HG03139 (cell line): ENCODE measurements around the gene GOLGA6A.
"Not testable (repeated sequence)": the region's sequence is repeated elsewhere in the genome, so short reads cannot be mapped to it uniquely, and the experiment has no call there.

Experiments used
- ATAC-seq: cut with Tn5 transposase; IDR thresholded peaks from one replicate; pipeline ENCODE4 v1.9.1; 2021; ENCODE audit not compliant: unreplicated experiment

Gene GOLGA6A

DNA sequence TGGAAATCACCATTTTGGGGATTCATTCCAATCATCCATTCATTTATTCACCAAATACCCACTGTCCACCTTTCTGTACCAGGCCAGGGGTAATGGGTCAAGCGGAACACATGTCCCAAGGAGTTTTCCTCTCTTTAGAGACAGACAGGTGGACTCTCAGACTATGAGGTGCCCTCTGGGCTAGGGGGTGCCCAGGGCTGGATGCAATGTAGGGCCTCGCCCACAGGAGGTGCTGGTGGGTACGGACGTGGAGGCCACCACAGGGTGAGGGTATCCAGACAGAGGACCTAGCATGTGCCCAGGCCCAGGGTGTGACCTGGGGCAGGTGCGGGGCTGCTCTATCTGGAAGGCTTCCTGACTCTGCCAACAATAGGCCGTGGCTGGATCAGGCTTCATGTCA, 26.3 kb upstream of the GOLGA6A start:
- ATAC-seq: not testable (repeated sequence)

DNA sequence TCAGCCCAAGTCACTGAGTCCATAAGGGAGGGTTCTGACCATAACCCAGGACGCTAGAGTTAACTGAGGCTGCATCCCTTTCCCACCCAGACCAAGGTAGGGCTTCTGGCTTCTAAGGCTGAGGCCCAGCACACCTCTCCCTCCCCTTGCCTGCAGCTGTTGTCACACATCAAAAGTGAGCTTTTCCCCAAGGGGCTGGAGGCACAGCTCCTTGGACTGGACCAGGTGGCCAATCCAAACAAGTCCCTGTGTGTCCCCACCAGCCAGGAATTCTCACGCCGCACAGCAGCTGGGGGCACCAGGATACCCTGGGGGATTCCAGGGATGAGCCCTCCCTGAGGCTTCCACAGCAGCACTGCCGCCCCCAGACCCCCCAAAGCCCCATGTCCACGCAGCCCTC, 25.8 kb upstream of the GOLGA6A start:
- no peak for ATAC-seq

DNA sequence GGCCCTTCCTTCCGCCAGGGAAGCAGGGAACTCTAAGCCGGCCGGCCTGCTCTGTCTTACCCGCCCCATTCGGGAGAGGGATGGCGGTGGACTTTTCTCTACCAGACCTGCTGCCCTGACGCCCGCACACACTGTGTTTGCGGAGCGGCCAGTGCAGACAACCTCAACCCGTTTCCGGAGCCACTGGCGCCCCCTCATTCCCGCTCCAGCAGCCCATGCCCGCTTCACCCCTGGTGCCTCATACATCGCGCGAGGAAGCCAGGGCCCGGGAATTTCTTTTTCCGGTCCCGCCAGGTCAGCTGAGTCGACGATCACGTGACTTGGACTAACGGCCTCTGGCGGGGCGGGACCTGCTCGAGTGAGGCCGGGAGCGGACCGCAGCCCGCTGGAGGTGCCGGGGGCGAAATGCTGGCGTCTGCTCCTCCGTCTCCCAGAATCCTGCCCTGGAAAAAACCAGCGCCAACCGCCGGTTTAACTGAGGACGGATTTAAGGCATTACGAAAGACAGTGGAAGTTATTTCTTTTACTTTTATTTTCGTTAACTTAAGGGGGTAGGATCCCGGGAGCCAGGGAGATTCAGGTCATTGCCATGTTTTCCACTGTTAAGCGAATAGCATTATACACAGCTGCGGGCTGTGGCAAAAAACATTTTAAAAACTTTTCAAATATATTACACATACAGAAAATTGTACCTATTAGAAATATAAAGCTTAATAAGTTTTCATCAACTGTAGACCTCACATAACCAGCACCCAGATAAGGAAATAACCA, 17.8 kb upstream of the GOLGA6A start:
- ATAC-seq: not testable (repeated sequence)

DNA sequence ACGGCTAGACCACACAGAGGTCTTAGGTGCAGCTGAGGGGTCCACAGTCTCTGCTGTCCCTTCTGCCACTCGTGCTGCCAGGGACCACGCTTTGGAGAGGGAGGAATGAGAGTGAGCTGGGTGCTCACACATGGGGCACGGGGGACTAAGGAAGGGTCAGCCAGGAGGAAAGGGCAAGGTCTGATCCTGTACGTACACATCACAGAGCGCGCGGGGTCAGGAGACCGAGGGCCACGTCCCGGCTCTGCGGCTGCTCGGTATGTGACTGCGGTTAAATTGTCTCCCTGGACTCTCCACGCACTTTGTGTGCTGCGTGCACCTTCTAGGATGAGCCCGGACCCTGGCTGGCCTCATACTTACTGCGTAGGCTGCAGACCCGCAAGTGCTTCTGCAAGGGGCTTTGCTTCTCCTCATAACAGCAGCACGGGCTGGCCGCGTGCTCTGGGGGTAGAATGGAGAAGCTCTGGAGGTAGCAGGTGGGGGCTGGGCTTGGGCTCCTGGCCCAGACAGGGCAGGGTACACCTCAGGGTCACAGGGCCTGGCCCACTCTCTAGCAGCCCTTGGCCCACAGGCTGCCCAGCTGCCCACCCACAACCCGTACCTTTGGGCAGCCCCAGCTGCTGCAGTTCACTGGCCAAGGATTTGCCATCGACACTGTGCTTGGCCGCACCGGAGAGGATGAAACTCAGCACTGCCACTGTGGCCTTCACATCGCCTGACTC, 14.6 kb upstream of the GOLGA6A start:
- ATAC-seq: not testable (repeated sequence)

DNA sequence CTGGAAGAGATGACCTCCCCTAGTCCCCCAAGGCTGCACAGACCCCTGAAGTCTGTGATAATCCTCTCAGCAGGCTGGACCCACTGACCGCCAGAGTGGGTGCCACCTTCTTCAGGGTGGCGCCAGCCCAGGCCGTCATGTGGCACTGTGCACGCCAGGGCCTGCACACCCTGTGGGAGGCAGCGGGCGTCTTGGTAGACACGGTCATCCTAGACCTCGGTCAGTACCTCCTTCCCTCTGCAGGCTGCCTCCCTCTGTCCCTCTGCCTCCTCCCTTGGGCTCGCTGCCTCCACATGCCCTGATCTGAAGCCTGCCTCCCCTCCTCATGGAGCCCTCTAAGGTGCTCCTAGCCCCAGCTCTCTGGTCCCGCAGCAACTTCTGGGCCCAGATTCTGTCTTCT, 13.3 kb upstream of the GOLGA6A start:
- not testable (repeated sequence) for ATAC-seq

DNA sequence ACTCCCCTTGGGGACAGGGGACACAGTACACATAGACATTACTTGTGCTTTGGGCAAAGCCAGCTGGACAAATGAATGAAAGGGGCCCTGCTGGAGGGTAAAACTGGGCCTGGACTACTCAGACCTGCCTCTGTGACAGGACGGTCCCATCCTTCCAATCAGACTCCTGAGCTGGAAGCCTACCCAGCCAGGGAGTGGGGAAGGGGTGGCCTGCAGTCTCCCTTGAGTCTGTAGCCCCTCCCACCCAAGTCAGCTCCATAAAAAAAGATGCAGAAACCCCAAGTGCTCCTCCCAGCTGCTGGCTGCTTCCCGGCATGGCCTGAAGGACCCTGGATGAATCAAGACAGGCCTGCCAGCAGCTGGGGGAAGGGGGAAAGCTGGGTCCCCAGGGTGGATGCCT, 12.2 kb upstream of the GOLGA6A start:
- not testable (repeated sequence) for ATAC-seq

DNA sequence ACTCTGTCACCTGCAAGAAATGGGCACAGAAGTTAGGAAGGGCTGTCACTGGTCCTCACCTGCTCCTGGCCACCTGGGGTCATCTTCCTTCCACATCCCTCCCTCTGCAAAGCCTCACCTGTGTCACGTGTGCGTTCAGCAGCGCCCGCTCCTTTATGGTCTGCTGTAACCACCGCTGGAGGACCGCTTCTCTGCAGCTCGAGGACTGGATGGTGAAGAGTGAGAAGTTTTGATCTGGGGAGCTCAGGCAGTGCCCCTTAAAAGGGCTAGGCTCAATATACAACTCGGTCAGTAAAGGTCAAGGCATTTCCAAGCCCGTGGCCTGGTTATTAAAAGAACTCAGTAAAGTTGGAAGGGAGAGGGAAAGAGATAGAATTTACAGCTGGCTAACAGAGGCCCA, 6.6 kb downstream of the GOLGA6A start:
- ATAC-seq: not testable (repeated sequence)

DNA sequence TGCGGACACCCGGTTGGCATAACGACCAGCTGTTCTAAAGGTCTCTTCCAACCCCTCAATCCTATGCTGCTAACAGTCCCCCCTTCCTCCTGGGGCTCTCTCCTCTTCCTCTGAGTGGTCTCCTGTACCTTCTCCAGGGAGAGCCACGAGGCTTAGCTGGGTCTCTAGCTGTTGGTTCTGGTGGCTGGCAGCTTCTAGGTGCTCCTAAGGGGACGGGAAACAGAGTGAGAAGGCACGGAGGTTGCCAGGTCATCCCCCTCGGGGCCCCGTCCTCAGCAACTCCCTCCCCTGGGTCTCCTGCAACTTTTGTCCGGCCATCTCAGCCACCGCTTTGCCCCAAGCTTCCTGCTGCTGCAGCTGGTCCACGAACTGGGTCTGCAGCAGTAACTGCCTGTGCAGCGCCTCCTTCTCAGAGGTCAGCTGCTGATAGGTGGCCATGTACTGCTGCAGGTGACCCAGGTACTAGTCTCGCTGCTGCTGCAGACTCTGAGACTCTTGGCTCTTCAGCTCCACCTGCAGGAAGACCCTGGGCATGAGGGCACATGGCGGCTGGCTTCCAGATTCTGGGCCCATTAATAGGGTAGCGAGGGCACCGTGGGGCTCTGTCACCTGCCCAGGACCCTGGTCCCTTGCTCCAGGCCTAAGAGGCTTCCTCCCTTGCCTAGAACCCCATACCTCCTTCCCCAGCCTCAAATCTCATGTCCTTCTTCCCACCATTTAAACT, 9.6 kb downstream of the GOLGA6A start:
- ATAC-seq: not testable (repeated sequence)

DNA sequence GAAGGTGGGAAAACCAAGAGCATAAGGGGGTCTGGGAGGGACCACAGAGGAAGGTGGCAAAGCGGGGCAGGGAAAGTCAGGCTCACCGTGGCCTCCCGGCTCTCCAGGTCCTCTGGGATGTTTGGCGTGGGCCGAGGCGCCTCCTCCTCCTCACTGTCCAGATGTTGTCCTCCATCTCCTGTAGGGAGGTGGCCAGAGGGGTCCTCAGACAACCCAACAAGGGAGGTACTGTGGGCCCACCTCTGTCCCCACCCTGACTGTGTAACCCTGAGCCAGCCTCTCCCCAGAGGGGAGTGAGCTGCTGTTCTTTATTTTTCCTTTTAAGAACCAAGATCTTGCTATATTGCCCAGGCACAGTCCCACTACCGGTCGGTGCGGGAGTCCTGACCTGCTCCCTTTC, 10.2 kb downstream of the GOLGA6A start:
- not testable (repeated sequence) for ATAC-seq

DNA sequence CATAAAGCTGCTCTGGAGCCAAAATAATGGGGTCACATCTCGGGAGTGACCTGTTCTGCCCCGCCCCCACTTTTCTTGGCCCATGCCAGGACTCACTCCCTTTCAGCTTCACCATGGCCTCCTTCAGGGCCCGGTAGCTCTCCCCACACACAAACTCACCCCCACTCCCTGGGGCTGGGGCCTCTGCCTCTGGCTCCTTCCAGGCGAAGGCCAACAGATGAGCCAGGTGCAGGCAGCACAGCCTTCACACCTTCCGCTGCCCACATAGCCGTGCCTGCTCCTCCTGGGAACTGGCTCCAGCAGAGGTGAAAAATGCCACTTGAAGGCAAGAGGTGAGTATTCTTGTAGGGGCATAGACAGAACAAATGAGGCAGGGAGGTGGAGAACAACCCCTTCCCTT, 10.7 kb downstream of the GOLGA6A start:
- ATAC-seq: not testable (repeated sequence)

DNA sequence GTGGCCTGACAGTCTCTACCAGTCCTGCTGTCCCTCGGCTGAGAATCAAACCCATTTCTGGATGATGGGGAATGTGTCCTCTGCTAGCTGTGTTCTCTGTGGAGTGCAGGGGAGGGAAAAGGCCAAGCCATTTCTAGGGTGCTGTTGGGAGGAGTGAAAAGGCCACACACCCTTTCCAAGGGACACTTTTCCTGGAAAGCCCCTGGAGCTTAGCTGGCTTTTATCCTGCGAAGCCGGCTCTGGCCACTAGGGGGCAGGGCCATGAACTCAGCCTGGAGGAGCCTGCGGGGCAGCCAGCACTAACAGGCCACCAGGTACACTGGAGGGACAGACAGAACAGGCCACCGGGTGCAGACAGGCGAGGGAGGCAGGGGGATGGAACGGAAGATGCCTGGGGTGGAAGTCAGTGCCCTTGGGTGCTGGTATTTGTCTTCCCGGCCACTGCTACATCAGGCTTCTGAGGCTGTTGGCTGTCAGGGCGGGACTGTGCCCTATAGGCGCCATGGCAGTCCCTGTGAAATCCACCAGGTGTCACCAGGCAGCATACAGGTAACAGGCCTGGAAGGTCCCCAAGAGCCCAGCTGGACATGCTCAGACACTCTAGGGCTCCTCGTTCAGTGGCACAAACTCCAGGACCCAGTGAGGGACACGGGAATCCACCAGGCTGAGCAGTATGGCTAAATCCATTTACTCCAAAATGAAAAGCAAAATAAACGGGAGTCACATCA, 16.5 kb downstream of the GOLGA6A start:
- peak; percentile 67 for ATAC-seq

DNA sequence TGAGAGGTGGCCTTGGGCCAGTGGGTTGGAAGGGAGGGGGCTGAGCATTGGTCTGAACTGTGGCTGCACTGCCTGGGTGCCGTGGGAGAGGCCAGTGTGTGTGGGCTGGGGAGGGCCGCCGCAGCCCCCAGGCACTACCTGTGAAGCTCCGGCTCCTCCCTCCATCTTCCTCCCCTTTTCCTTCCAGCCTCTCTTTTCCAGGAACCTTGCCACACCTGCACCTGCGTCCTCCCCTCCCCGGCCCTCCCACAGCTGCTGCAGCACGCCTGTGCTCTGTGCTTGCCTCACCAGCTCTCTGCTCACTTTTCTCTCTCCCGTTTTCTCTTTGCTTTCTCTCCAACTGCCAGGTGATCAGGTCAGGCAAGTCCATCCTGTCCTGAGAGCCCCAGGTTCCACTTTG, 17.5 kb downstream of the GOLGA6A start:
- ATAC-seq: not testable (repeated sequence)

DNA sequence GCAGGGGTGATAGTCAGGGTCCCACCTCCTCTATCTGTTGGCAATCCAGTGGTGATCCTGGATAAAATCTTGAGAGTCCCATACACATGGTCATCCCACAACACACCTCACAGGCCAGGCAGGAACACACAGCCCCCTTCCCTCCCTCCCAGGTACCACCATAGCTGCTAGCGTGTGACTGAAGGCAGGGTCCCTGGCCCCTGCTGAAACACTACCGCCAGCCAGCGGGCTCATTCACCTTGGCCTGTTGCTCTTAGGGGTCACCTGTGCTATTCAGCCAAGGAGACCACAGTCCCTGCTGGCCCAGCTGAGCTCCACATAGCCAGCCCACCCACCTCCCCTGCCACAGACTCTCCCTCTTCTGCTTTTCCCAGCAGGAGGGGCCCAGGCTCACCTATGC, 18.2 kb downstream of the GOLGA6A start:
- ATAC-seq: not testable (repeated sequence)

DNA sequence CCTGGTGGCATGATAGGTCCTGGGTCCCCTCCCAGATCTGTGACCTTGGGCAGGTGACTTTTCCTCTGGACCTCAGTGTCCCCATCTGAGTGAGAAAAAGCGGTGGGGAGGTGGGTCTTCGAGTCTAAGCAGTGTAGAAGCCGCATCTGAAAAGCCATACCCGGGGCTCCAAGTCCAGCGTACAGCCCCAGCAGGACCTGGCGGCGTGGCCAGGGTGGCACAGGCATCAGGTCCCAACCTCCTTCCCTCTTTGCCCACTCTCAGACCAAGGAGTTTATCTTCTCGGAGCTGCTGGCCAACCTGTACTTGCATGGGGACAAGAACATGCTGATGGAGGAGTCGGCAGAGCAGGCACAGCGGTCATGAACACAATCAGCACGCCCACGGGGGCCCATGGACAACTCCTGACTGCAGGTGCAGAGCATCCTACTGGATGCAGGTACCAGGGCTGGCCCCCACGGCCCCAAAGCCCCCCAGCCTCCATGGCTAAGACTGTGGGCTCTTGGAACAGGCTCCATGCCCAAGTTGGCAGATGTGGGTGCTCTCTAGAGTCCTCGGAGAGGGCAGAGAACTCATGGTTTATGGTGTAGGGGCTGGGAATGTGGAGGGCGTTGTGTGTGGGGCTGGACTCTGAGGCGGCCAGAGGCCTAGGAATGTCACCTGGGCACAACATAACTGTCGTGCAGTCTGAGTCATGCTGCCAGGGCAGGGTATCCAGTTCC, 18.8 kb downstream of the GOLGA6A start:
- ATAC-seq: not testable (repeated sequence)

DNA sequence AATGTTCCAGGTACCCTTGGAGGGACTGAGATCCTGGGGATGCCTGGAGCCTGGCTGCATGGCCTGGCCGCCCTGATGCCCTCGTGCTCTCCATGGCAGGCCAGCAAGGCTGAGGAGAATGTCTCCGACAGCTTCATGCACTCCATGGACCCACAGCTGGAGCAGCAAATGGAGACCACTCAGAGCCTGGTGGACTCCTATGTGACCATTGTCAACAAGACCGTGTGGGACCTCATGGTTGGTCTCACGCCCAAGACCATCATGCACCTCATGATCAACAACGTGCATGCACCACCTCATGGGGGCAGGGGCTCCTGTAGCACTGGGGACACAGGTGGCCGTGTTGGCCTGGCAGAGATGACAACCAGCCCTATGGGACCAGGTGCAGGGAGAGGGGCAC, 19.7 kb downstream of the GOLGA6A start:
- ATAC-seq: no peak

DNA sequence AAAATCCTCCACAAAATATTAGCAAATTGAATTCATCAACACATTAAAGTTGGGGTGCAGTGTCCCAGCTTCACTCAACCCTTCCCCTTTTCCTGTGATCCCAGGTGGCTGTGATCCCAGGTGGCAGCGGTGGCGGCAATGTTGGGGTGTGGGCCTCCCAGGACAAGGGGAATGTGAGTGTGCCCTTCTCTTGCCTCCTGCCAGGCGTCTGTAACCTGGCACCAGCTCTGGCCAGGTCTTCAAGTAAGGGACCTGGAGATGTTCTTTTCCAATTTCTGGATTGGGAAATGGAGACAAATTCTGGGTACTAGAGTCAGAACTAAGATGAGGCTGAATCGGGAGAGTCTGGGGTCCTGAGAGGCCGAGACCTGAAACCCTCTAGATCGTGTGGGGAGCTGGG, 20.1 kb downstream of the GOLGA6A start:
- no peak for ATAC-seq

DNA sequence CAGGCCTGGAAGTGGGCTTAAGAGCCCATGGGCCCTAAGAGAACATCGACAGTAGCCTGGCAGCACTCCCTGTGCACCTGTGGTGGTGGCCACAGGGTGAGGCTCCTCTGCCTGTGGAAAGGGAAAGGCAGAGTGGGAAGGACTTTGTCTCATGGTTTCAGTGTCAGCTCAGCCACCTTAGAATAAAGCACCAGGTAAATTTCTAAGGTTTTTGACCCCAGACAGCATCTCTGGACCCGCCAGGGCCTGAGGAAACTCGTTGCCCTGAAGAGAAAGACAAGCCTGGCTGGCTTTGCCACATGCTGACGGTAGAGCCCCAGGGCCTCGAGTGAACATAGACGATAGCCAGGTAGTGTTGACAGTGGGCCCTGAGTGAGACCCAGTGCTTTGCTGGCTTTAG, 22.1 kb downstream of the GOLGA6A start:
- ATAC-seq: no peak

DNA sequence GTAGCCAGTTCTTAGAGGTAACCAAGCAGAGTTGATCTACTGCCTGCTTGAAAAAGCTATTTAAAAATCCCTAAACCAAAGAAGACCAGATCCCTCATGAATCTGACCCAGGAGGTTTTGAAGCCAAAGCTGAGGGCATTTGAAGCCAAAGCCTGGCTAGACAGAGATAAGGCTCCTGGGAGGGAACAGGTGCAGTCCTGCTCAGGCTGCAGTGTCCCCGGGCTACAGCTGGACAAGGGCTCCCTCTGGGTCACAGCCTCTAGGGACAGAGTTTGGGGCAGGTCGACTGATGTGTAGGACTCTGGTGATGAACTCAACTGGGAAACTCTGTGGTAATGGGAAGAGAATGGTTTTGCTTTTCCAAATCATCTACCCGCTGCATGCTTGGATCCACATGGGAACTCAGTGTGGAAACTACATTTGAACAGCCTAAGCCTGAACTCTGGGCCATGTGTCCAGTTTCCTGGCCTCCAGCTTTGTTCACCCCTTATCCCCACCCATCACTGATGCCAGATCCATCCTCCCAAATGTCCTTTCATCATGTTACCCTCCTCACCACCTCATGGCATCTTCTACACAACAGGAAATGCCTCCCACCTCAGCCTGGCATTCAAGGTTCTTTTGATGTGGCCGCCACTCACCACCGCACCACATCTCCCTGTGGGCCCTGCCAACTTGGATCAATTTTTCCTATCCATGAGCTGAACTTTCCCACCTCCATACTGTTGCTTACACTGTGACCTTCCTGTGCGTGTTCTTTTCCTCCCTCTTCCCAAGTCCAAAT, 23.1 kb downstream of the GOLGA6A start:
- not testable (repeated sequence) for ATAC-seq

DNA sequence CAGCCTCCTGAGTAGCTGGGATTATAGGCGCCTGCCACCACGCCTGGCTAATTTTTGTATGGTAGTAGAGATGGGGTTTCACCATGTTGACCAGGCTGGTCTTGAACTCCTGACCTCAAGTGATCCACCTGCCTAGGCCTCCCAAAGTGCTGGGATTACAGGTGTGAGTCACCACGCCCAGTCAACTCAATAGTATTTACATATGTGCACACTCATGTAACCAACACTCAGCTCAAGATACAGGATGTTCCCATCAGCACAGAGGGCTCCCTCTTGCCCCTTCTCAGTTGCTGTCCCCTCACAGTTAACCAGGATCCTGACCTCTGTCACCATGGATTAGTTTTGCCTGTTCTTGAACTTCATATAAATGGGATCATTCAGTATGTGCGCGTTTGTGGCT, 26.0 kb downstream of the GOLGA6A start:
- ATAC-seq: not testable (repeated sequence)

DNA sequence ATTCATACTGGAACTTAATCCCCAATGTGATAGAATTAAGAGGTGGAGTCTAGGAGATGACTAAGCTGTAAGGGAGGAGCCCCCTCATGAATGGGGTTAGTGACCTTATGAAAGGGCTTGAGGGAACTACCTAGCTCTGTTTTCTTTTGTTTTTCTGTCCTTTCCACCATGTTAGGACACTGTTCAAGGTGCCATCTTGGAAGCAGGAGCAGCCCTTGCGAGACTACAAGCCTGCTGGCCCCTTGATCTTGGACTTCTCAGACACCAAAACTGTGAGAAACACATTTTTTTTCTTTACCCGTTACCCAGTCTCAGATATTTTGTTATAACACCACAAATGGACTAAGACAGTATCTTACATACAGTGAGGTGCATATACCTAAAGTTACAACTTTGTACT, 26.5 kb downstream of the GOLGA6A start:
- no peak for ATAC-seq
